Ramos (cell line): ENCODE data around the gene SLC9C1.
"Not testable (repeated sequence)": the region's sequence is repeated elsewhere in the genome, so short reads cannot be mapped to it uniquely, and the experiment has no call there.

Experiments
- in situ Hi-C: fragments of 300-500 bp; cut with MboI; formaldehyde crosslinking; loops from one replicate; pipeline ENCODE4 v1.14.3; 2022; ENCODE audit warnings: low sequenced_read_pairs; ENCODE audit not compliant: unreplicated experiment

Gene SLC9C1

DNA sequence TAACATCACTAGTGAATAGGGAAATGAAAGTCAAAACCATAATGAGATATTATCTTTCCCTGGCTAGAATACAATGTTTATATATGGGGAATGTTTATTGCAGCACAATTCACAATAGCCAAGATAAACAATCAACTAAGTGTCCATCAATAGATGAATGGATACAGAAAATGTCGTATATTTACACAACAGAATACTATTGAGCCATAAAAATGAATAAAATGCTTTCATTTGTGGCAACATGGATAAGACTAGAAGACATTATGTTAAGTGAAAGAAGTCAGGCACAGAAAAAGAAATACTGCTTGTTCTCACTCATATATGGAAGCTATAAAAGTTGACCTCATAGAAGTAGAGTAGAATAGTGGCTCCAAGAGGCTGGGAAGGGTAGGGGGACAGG lies 65.2 kb downstream of the SLC9C1 start:
- in situ Hi-C loops, result no loop called here

- in situ Hi-C loops, result no loop called here
These were observed 93.7 kb downstream of the SLC9C1 start for GRCh38 chr3:112200317-112200666.

DNA sequence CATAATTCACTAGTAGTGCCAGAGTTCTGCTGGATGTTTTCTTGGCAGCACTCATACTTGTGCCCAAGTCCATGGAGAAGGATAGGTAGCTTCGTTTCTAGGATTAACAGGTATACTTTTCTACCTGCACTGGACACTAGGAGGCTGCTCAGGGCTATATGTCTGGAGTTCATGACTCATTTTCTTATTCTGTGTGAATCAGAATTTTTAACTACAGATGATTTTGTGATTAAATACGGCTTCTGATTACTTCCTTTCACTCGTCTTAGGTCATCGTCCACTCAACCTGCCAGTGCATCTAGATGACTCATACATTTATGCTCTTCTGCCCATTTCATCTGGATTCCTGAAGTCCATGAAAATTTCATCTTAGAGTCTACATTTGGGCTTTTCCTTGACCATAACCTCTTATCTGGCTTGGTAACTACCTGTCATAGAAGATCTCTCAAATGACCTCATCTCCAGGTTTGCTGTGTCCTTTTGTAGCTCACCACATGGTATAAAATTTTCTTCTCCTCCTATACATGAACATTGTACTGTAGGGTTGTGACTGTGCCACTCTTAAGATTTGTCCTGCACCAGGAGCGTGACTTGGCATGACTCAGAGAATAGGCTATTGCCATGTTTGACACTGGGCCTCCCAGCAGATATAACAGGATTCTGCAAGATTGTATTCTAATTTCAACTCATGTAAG lies 94.2 kb downstream of the SLC9C1 start:
- in situ Hi-C loops, result no loop called here

GRCh38 chr3:112197131-112197530 lies 96.9 kb downstream of the SLC9C1 start:
- in situ Hi-C loops, result no loop called here

DNA sequence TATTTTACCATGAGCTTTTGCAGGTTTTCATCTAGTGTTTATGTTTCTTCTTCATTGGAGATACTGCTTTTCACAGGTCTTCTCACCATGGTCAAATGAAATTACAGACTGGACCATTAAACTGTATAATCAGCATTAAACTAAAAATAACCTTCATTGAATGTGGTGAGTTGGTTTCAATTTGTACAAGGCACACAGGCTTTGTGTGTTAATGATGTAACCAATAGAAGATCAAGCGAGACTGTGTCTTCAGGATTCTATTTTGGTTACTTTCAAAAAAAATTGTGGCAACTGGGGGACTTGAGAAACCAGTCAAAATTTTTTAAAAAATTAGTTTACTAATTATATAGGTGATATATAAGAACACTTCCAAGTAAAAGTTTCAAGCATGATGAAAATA lies 106.7 kb downstream of the SLC9C1 start:
- in situ Hi-C loops, result no loop called here

DNA sequence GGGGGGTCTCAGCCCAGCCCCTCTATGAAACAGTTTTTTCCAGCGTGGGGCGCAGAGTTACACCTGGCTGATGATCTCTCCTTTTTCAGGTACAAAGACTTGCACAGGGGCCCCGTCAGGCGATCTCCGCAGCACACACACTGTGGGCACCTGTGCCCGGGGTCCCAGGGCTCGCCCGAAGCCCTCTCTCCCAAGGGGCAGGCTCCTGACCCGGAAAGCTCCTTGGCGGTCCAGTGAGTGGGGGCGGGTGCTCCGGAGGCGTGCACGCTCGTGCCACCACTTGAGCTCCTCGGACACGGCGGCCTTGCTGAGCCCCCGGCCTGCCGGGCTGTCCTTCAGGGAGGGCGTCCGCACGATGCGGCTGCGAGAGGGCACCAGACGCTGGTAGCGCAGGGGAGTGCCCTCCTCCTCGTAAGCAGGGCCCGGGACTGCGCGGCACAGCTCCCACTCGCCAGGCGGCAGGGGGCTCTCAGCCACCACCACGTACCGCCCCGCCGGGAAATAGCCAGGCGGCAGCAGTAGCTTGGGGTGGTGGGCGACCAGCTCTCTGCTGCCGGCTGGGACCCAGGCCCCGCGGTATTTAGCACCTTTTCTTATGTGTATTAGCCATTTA lies 108.5 kb downstream of the SLC9C1 start:
- in situ Hi-C loops, result not testable (repeated sequence)

DNA sequence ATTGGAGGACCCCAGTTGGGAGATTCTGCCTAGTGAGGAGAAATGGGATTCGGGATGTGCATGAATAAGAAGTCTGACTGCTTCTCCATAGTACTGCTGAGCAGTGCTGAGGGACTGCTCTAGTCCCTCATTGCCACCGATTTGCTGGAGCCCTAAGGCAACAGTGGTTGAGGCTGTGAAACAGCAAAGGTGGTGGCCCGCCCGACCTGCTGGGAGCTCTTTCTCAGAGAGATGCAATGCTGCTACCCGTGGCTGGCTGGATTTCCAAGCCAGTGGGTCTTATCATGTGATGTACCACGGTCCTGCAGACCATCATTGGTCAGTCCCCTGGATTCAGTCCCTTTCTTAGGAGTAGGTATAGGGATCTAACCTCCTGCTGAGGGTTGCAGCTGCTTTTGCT lies 118.4 kb downstream of the SLC9C1 start:
- in situ Hi-C loops, result no loop called here

GRCh38 chr3:112175037-112175436 lies 119.0 kb downstream of the SLC9C1 start:
- in situ Hi-C loops, result no loop called here

- in situ Hi-C loops, result no loop called here
These were observed 122.9 kb downstream of the SLC9C1 start for GRCh38 chr3:112171144-112171543.

DNA sequence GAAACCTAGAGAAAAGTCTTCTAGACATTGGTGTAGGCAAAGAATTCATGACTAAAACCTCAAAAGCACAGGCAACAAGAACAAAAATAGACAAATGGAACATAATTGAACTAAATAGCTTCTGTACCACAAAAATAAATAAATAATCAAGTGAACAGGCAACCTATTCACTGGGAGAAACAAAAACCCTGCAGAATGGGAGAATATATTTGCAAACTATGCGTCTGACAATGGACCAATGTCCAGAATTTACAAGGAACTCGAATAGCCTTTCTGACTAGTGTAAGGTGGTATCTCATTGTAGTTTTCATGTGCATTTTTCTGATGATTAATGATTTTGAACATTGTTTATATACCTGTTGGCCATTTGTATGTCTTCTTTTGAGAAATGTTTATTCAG lies 124.0 kb downstream of the SLC9C1 start:
- in situ Hi-C loops, result no loop called here

DNA sequence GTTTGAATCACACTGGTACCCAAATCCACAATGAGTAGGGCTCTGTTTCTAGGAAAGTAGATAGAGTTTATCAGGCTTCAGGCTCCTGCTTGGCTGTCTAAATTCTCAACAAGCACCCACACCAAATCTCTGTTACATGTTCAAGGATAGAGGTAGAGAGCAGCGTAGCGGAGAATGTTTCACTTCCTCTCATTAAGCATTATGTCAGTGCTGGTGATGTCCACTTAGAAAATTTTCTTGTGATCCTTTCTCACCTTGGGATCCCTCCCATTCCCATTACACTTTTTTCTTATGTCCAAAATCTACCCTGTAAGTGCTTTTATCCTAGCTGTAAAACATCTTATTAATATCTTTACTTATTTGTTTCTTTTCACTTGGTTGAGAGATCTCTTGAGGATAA lies 126.3 kb downstream of the SLC9C1 start:
- in situ Hi-C loops, result no loop called here

- in situ Hi-C loops, result no loop called here
These were observed 144.9 kb downstream of the SLC9C1 start for GRCh38 chr3:112149136-112149535.

GRCh38 chr3:112143689-112144088 lies 150.3 kb downstream of the SLC9C1 start:
- in situ Hi-C loops, result no loop called here

GRCh38 chr3:112143251-112143650 lies 150.8 kb downstream of the SLC9C1 start:
- in situ Hi-C loops, result no loop called here

DNA sequence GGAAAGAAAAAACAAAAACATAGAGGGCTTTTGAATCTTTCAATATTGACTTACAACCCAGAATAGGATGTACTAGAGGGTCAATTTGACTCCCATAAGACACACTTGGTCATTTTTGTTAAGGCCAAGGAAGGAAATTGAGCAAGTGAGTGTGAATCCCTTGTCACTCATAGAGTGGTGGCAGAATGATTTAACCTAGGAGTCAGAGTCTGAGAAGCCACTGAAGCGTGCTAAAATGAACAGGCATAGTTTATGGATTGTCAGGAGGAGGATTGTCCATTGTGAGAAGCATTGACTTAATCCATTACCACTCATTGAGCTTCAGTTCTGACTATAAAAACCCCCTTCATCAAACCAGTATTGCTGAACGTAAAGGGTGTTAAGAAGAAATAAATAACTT lies 152.7 kb downstream of the SLC9C1 start:
- in situ Hi-C loops, result no loop called here

DNA sequence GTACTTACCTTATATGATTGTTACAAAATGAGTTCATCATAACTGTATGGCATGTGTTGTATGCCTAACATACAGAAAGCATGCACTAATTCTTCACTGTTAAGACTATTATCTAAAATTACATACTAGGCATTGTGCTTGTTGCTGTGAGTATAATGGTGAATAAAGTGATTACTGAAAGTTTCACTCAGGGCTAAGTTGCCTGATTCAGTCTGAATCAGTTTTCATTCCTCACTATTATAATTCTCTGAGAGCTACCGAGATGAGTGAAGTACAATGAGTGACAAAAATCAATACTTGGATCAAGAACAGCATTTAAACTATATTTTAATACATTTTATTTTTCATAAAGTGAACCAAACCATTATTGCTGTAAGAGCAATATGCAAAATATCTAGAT lies 153.4 kb downstream of the SLC9C1 start:
- in situ Hi-C loops, result no loop called here

DNA sequence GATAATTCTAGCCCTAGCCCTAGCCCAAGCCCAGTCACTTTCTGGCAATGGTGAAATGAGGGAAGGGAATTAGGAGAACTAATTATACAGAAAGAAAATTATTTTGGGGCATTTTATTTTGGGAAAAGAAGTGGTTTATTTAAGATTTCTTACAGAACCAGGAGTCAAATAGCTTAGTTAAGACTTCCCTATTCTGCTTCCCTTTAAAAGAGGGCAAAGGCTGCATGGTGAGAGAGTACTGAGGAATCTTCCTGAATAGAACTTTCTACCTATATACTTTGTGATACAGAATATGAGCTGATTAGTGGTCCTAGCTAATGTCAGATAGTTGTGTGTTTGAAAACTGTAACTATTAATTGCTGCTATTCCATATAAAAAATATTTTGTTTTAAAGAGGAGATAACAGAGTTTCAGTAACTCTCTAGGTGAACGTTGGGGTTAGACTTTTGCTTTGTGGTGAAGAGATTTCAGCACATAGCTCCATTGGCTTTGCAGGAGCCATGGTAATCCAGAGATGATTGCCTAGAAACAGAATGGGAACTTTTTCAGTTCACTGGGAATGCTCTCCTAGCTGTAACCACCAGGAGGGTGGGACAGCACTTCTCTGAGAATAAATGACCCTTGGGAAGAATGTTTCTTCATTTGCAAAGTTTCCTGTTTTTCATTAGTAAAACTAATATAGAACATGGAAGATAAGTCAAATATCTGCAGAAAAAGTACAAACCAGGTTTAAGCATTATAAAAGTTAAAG lies 155.6 kb downstream of the SLC9C1 start:
- in situ Hi-C loops, result no loop called here

GRCh38 chr3:112137781-112138180 lies 156.2 kb downstream of the SLC9C1 start:
- in situ Hi-C loops, result no loop called here

GRCh38 chr3:112136959-112137693 lies 156.9 kb downstream of the SLC9C1 start:
- in situ Hi-C loops, result no loop called here

- in situ Hi-C loops, result no loop called here
These were observed 158.0 kb downstream of the SLC9C1 start for GRCh38 chr3:112136046-112136445.
